GM18951 (cell line): Measurements from ENCODE around the gene ZSWIM8.

Experiments used
- POLR2A ChIP-seq: IDR thresholded peaks from 4 replicates; pipeline ENCODE4 v1.6.1; 2011; ENCODE audit warnings: mild to moderate bottlenecking; ENCODE audit not compliant: insufficient read length, insufficient read depth; ENCODE audit errors: extremely low read depth
- in situ Hi-C: fragments of 300-500 bp; cut with MboI; formaldehyde crosslinking; loops from one replicate; pipeline ENCODE4 v1.12.0; 2022; ENCODE audit warnings: low sequenced_read_pairs, mixed read lengths, inconsistent platforms; ENCODE audit not compliant: unreplicated experiment

Gene ZSWIM8

GRCh38 chr10:73808021-73808815 lies 22.8 kb downstream of the ZSWIM8 start:
- TF ChIP-seq POLR2A: no peak
- in situ Hi-C loops: no loop called here

- TF ChIP-seq POLR2A: no peak
- in situ Hi-C loops: no loop called here
Observed at GRCh38 chr10:73809061-73809818, 23.8 kb downstream of the ZSWIM8 start.

DNA sequence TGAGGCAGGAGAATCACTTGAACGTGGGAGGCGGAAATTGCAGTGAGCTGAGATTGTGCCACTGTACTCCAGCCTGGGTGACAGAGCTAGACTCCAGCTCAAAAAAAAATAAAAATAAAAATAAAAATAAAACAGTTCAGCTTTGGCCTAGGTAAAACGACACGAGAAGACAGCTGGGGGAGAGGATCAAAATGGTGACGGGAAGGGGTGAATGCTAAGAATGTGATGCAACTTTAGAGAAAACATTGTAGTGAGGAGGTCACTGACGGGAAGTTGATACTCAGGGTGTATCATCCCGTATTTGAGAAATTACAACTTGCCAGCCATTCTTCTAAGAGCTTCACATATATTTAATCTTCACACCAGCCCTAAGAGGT lies 24.9 kb downstream of the ZSWIM8 start:
- no peak for TF ChIP-seq POLR2A
- in situ Hi-C loops: no loop called here

GRCh38 chr10:73810735-73811465 lies 25.5 kb downstream of the ZSWIM8 start:
- TF ChIP-seq POLR2A: no peak
- in situ Hi-C loops: no loop called here

- no peak for TF ChIP-seq POLR2A
- in situ Hi-C loops: no loop called here
Observed at GRCh38 chr10:73812657-73813056, 27.3 kb downstream of the ZSWIM8 start.

GRCh38 chr10:73813333-73813732 lies 27.9 kb downstream of the ZSWIM8 start:
- in situ Hi-C loops: no loop called here
- no peak for TF ChIP-seq POLR2A

- TF ChIP-seq POLR2A: no peak
- in situ Hi-C loops: no loop called here
Observed at GRCh38 chr10:73814276-73814895, 29.0 kb downstream of the ZSWIM8 start.

DNA sequence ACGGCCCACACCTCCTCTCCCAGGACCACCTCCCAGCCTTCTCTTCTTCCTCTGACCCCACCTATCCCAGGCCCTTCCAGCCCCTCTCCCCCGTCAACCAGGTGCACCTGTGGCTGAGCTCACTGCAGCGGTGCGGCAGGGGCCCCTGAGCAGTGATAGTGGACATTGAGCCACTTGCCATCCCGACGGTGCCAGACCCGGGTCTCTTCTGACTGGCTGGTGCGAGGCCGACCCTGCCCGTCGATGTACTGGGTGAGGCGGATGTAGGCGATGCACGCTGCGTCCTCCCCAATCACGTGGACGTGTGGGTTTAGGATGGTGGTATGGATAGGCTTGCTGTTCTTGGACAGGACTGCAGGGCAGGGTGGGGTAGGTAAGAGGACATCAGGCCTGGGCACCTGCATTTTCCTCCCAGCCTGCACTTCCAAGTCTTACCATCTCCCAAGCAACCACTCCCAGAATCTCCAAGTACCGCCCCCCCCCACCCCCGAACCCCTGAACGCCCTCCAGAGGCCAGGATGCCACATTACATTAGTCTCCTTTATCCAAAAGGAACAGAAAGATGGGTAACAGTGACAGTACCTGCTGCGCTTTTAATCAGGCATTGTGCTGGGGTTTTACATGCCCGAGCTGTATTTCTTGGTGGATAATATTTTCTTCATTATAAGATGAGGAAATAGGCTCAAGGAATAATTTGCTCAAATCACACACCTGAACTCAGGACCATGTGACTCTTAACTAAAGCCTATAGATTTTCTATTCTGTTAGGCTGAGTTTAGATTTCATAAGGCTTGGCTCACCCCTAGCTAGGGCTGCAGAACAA lies 29.7 kb downstream of the ZSWIM8 start:
- in situ Hi-C loops: no loop called here
- TF ChIP-seq POLR2A: no peak

GRCh38 chr10:73815719-73816030 lies 30.3 kb downstream of the ZSWIM8 start:
- in situ Hi-C loops: no loop called here
- no peak for TF ChIP-seq POLR2A

DNA sequence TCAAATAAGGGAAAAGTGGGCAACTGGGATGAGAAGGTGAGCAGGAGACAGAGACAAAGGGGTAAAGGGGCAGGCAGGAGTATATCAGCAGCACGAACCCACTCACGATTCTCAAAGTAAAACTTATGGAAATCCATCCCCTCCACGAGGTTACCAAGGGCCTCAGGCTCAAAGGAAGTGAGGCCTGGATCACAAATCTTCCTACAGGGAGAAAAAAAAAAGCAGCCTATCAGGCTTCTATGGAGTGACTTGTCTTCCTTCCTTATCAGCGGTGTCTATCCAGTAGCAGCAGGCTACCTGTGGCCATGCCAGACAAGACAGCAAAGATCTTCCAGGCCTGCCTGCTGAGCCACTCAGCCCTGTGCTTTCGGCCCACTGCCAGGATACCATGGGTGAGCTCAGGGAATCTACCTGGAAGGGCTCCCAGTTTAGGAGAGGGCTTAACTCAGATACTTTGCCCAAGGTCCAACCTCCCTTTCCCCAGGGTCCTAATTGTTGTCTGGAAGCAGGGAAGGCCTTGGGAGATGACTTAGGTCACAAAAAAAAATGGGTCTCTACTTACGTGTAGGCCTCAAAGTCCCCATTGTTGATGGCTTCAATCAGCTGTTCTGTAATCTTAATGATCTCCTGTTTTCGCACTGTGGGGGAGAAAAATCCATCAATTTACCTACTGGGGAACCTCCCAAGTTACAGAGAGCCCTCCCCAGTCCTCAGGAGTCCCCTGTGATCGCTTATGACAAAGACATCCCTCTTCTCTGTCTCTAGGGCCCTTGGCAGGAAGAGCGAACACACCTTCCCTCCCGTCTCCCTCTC lies 31.7 kb downstream of the ZSWIM8 start:
- no peak for TF ChIP-seq POLR2A
- in situ Hi-C loops: no loop called here

DNA sequence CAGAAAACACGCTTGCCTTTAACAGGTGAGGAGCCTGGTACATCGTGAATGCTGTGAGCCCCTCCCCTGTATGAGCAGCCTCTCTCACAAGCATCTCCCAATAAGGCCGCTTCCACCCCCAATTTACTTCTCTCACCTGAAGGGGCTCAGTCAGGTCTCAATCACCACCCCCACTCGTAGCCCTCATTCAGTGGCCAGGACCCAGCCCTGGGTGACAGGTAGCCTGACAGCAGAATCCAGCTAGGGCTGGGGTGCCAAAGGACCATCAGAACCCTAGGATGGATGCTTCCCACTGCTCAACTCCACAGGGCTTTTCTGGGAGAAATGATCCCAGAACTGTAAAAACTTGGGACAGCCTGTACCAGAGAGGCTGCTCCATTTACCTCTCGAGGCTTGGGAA lies 32.4 kb downstream of the ZSWIM8 start:
- TF ChIP-seq POLR2A: no peak
- in situ Hi-C loops: no loop called here

- no peak for TF ChIP-seq POLR2A
- in situ Hi-C loops: no loop called here
Observed at GRCh38 chr10:73818402-73818801, 33.0 kb downstream of the ZSWIM8 start.

DNA sequence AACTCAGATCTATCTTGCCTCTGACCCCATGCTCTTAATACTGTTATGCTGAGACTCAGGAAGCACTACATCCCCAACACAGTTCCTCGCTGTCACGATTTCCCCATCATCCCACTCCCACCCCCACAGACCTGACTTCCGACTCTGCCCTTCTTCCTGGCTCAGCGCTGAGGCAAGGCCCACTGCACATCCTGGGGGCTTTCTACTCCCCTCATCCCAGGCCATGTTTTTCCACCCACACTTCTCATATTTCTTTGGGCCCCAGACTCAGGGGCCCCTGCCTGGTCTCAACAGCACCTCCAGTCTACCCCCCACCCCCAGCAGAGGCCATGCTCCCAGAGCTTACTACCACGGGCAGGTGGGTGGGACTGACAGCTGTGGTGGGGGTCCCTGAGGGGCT lies 33.7 kb downstream of the ZSWIM8 start:
- in situ Hi-C loops: no loop called here
- no peak for TF ChIP-seq POLR2A
